ENCODE measurements around the gene SIRT3. TPM values are rescaled to one million over a fixed set of nuclear protein-coding genes. Genes with fewer than 3 reads are reported as not detected.
A peak's percentile ranks its signal among the peaks of the same experiment; 100 is the strongest.
"Not testable (repeated sequence)": the region's sequence is repeated elsewhere in the genome, so short reads cannot be mapped to it uniquely, and the experiment has no call there.

Gene SIRT3
- total RNA-seq, 1 experiment from 2014 or later: 13.6 TPM

- Histone ChIP-seq H3K9me3 (ENCODE audit: low read depth, low read length, poor library complexity, severe bottlenecking) (no peaks in the 10 kb centered on the region), H3K4me1 (ENCODE audit: insufficient read depth, low read length, poor library complexity, severe bottlenecking) (no peaks in the 10 kb centered on the region), H3K4me3 (ENCODE audit: low read depth, low read length, poor library complexity, severe bottlenecking) (no peak overlapping the region), H3K27me3 (replicated peaks; ENCODE audit: insufficient read depth, low read depth, low read length, poor library complexity) (no peaks in the 10 kb centered on the region), H3K27ac (ENCODE audit: low read depth, low read length, poor library complexity, severe bottlenecking) (no peak overlapping the region), H3K36me3 (ENCODE audit: insufficient read depth, low read length, poor library complexity, severe bottlenecking) (no peaks in the 10 kb centered on the region)
- intact Hi-C loops (cut with micrococcal nuclease; ENCODE audit: unreplicated experiment): no loop called here
- ChIA-PET CTCF (no interaction called here), POLR2A (ENCODE audit: low non-redundant PET) (no interaction called here)
- no TSS peak for BruUV-seq (replicated peaks)
- TF ChIP-seq EZH2 (IDR thresholded peaks at IDR 0.05; ENCODE audit: borderline replicate concordance, low read depth, low read length, poor library complexity, severe bottlenecking) (no peak), CTCF (conservative IDR thresholded peaks at IDR 0.05; ENCODE audit: low read depth, low read length) (no peak)
- DNase-seq (ENCODE audit: low spot score): no peak
Measured at GRCh38 chr11:196786-197731, 39.1 kb downstream of the SIRT3 start.

- H3K36me3 ChIP-seq (ENCODE audit: insufficient read depth, low read length, poor library complexity, severe bottlenecking); H3K4me1 ChIP-seq (ENCODE audit: insufficient read depth, low read length, poor library complexity, severe bottlenecking); CTCF ChIA-PET; H3K4me3 ChIP-seq (ENCODE audit: low read depth, low read length, poor library complexity, severe bottlenecking); DNase-seq (ENCODE audit: low spot score); BruUV-seq (replicated peaks); H3K9me3 ChIP-seq (ENCODE audit: low read depth, low read length, poor library complexity, severe bottlenecking); H3K27me3 ChIP-seq (replicated peaks; ENCODE audit: insufficient read depth, low read depth, low read length, poor library complexity); POLR2A ChIA-PET (ENCODE audit: low non-redundant PET); H3K27ac ChIP-seq (ENCODE audit: low read depth, low read length, poor library complexity, severe bottlenecking); intact Hi-C loops (cut with micrococcal nuclease; ENCODE audit: unreplicated experiment): not testable (repeated sequence)
Measured at GRCh38 chr11:193481-193880, 42.7 kb downstream of the SIRT3 start.

GRCh38 chr11:192674-193128 is 43.4 kb downstream of the SIRT3 start, which contains the start of gene SCGB1C1:
Gene SCGB1C1 (plus strand): TSS chr11:193078. CDS start chr11:193100, 22 bp downstream.
- CTCF ChIA-PET; H3K4me3 ChIP-seq (ENCODE audit: low read depth, low read length, poor library complexity, severe bottlenecking); H3K27me3 ChIP-seq (replicated peaks; ENCODE audit: insufficient read depth, low read depth, low read length, poor library complexity); BruUV-seq (replicated peaks); intact Hi-C loops (cut with micrococcal nuclease; ENCODE audit: unreplicated experiment); H3K36me3 ChIP-seq (ENCODE audit: insufficient read depth, low read length, poor library complexity, severe bottlenecking); H3K4me1 ChIP-seq (ENCODE audit: insufficient read depth, low read length, poor library complexity, severe bottlenecking); POLR2A ChIA-PET (ENCODE audit: low non-redundant PET); H3K27ac ChIP-seq (ENCODE audit: low read depth, low read length, poor library complexity, severe bottlenecking); H3K9me3 ChIP-seq (ENCODE audit: low read depth, low read length, poor library complexity, severe bottlenecking); DNase-seq (ENCODE audit: low spot score): not testable (repeated sequence)

- 0 out of 2 replicates have a peak, but pooled peaks have one; percentile 26 for TF ChIP-seq CTCF (conservative IDR thresholded peaks at IDR 0.05; ENCODE audit: low read depth, low read length)
- CTCF ChIA-PET; H3K36me3 ChIP-seq (ENCODE audit: insufficient read depth, low read length, poor library complexity, severe bottlenecking); BruUV-seq (replicated peaks); DNase-seq (ENCODE audit: low spot score); H3K27me3 ChIP-seq (replicated peaks; ENCODE audit: insufficient read depth, low read depth, low read length, poor library complexity); H3K4me3 ChIP-seq (ENCODE audit: low read depth, low read length, poor library complexity, severe bottlenecking); H3K27ac ChIP-seq (ENCODE audit: low read depth, low read length, poor library complexity, severe bottlenecking); H3K4me1 ChIP-seq (ENCODE audit: insufficient read depth, low read length, poor library complexity, severe bottlenecking); POLR2A ChIA-PET (ENCODE audit: low non-redundant PET); intact Hi-C loops (cut with micrococcal nuclease; ENCODE audit: unreplicated experiment); H3K9me3 ChIP-seq (ENCODE audit: low read depth, low read length, poor library complexity, severe bottlenecking): not testable (repeated sequence)
Measured at GRCh38 chr11:191490-192478, 44.4 kb downstream of the SIRT3 start.

GRCh38 chr11:190546-190945 is 45.6 kb downstream of the SIRT3 start:
- H3K9me3 ChIP-seq (ENCODE audit: low read depth, low read length, poor library complexity, severe bottlenecking); DNase-seq (ENCODE audit: low spot score); CTCF ChIA-PET; H3K4me1 ChIP-seq (ENCODE audit: insufficient read depth, low read length, poor library complexity, severe bottlenecking); H3K36me3 ChIP-seq (ENCODE audit: insufficient read depth, low read length, poor library complexity, severe bottlenecking); POLR2A ChIA-PET (ENCODE audit: low non-redundant PET); BruUV-seq (replicated peaks); H3K4me3 ChIP-seq (ENCODE audit: low read depth, low read length, poor library complexity, severe bottlenecking); H3K27me3 ChIP-seq (replicated peaks; ENCODE audit: insufficient read depth, low read depth, low read length, poor library complexity); intact Hi-C loops (cut with micrococcal nuclease; ENCODE audit: unreplicated experiment); H3K27ac ChIP-seq (ENCODE audit: low read depth, low read length, poor library complexity, severe bottlenecking): not testable (repeated sequence)
